GM21381 (cell line): Measurements from ENCODE around the gene MRPL28.
"Not testable (repeated sequence)": the region's sequence is repeated elsewhere in the genome, so short reads cannot be mapped to it uniquely, and the experiment has no call there.

ENCODE experiments used
- ATAC-seq: cut with Tn5 transposase; IDR thresholded peaks from one replicate; pipeline ENCODE4 v1.9.1; 2021; ENCODE audit warnings: mild to moderate bottlenecking, moderate library complexity; ENCODE audit not compliant: unreplicated experiment

MRPL28 gene

GRCh38 chr16:391885-392335 lies 21.6 kb upstream of the MRPL28 start:
- no peak for ATAC-seq

- no peak for ATAC-seq
Measured at GRCh38 chr16:389352-389751, 19.0 kb upstream of the MRPL28 start.

GRCh38 chr16:387761-388666 lies 17.7 kb upstream of the MRPL28 start:
- not testable (repeated sequence) for ATAC-seq

- no peak for ATAC-seq
Measured at GRCh38 chr16:386641-387156, 16.4 kb upstream of the MRPL28 start.

- ATAC-seq: peak; percentile 30
Measured at GRCh38 chr16:383326-384051, 13.2 kb upstream of the MRPL28 start.

GRCh38 chr16:381789-382717 lies 11.7 kb upstream of the MRPL28 start, which contains the start of gene PGAP6:
TSS of gene PGAP6 (minus strand) at chr16:381978. CDS start at chr16:381821, 157 bp downstream.
- ATAC-seq: peak; percentile 61

GRCh38 chr16:381012-381788 lies 10.9 kb upstream of the MRPL28 start:
- peak; percentile 17 for ATAC-seq

GRCh38 chr16:380762-381011 lies 10.3 kb upstream of the MRPL28 start:
- ATAC-seq: no peak

- no peak for ATAC-seq
Measured at GRCh38 chr16:379961-380761, 9.8 kb upstream of the MRPL28 start.

- no peak for ATAC-seq
Measured at GRCh38 chr16:379183-379960, 9.0 kb upstream of the MRPL28 start.

- ATAC-seq: no peak
Measured at GRCh38 chr16:378821-379182, 8.5 kb upstream of the MRPL28 start.

- ATAC-seq: not testable (repeated sequence)
Measured at GRCh38 chr16:378113-378820, 7.9 kb upstream of the MRPL28 start.

- ATAC-seq: no peak
Measured at GRCh38 chr16:377419-377951, 7.1 kb upstream of the MRPL28 start.

GRCh38 chr16:376817-377418 lies 6.6 kb upstream of the MRPL28 start:
- no peak for ATAC-seq

- no peak for ATAC-seq
Measured at GRCh38 chr16:375927-376816, 5.8 kb upstream of the MRPL28 start.

- no peak for ATAC-seq
Measured at GRCh38 chr16:375212-375611, 4.9 kb upstream of the MRPL28 start.
